Heart left ventricle (tissue), 16 donors: ENCODE results near the gene PADI1. TPM values are rescaled to one million over a fixed set of nuclear protein-coding genes. Genes with fewer than 3 reads are reported as not detected.

Experiments
- ATAC-seq, 4 donors: fragments of 200-7000 bp; cut with Tn5 transposase; one replicate each; pipeline ENCODE4 v1.9.1; 2020 to 2022; ENCODE audit warnings: moderate library complexity in 4 of 4, mild to moderate bottlenecking in 3 of 4, moderate number of reproducible peaks in 1 of 4
- DNase-seq, 5 donors: peaks; one replicate each; pipeline ENCODE4 v3.0.0-alpha.2; 2020
- H3K27ac ChIP-seq, 12 donors: fragments of 200-600 bp; sonication (generic) in 4 of 12; one replicate each; pipeline versions ENCODE4 v1.5.0 to v1.8.0; 2016 to 2022; ENCODE audit warnings: mild to moderate bottlenecking in 2 of 12
- H3K27me3 ChIP-seq, 9 donors: fragments of 200-600 bp; sonication (generic) in 2 of 9; one replicate each; pipeline versions ENCODE4 v1.5.1 to v1.8.0; 2016 to 2022; ENCODE audit warnings: mild to moderate bottlenecking in 3 of 9
- H3K36me3 ChIP-seq, 9 donors: fragments of 200-600 bp; sonication (generic) in 2 of 9; one replicate each; pipeline versions ENCODE4 v1.5.0 to v1.8.0; 2018 to 2022; ENCODE audit warnings: mild to moderate bottlenecking in 2 of 9
- H3K4me1 ChIP-seq, 12 donors: fragments of 200-600 bp; sonication (generic) in 4 of 12; one replicate each; pipeline versions ENCODE4 v1.5.0 to v1.8.0; 2016 to 2022; ENCODE audit warnings: mild to moderate bottlenecking in 3 of 12
- H3K4me3 ChIP-seq, 12 donors: fragments of 200-600 bp; sonication (generic) in 4 of 12; one replicate each; pipeline versions ENCODE4 v1.5.0 to v1.8.0; 2017 to 2022; ENCODE audit warnings: mild to moderate bottlenecking in 9 of 12, moderate library complexity in 4 of 12
- H3K9me3 ChIP-seq, 12 donors: fragments of 200-600 bp; sonication (generic) in 4 of 12; one replicate each; pipeline versions ENCODE4 v1.5.0 to v1.8.0; 2016 to 2022; ENCODE audit warnings: mild to moderate bottlenecking in 1 of 12
- CTCF ChIP-seq, 12 donors: fragments of 200-600 bp; sonication (generic) in 4 of 12; IDR thresholded peaks; one replicate each; pipeline versions ENCODE4 v1.5.0 to v1.8.0; 2018 to 2022; ENCODE audit warnings: antibody characterized with exemption in 12 of 12, mild to moderate bottlenecking in 5 of 12
- POLR2A ChIP-seq, 2 donors: fragments of 450-650 bp; IDR thresholded peaks; one replicate each; pipeline ENCODE4 v1.6.1; 2017; ENCODE audit warnings: antibody characterized with exemption in 2 of 2, mild to moderate bottlenecking in 2 of 2, moderate library complexity in 2 of 2
- WGBS, 4 donors: extraction: QIAGEN DNeasy Blood & Tissue Kit in 2 of 4; methylation state at CpG; one replicate each; pipeline versions ENCODE4 v1.1.5 to v1.1.7; 2013 to 2018; 5-methylcytosine and 5-hydroxymethylcytosine counted together
- intact Hi-C, 10 donors: fragments of 100-400 bp; cut with DNase I; formaldehyde crosslinking; loops; one replicate each; pipeline versions ENCODE4 v1.11.1 to v1.14.2; 2022
- microRNA-seq, 4 donors: library from miRNA; unstranded; fragments of <30 nt; microRNA quantifications; one replicate each; pipeline versions ENCODE4 to v1.2.0, GENCODE V29; 2017 to 2020
- polyA plus RNA-seq, 2 donors: library from polyadenylated mRNA; stranded (reverse); fragments of 200-250 nt; gene quantifications; one replicate each; pipeline ENCODE4 v1.2.3, GENCODE V29; 2013
- total RNA-seq, 9 donors: library from RNA; depleted of rRNA in 2 of 9; stranded (reverse); fragments of >200 nt in 2 of 9; fragmentation: NEBNext Ultra II Directional in 3 of 9; extraction: Animal tissue kit (Norgen Biotek cat#: 25700) in 3 of 9; gene quantifications; one replicate each; pipeline versions ENCODE4 v1.1.0 to v1.2.4, GENCODE V29; 2016 to 2023
- donor health status: ischemic (EF 13 %, LVEDD 7.1; RV severe dilation, severe dysfunction).
- donor health status: healthy with polysubstance abuse.
- donor health status: DM: no; HTN: yes; CAD: no.
- donor health status: DM: no; HTN: no; CAD: no.
- donor health status: ischemic (EF 25% LVEDD 6.9; RV normal size, moderate dysfunction).
- donor health status: ischemic (EF 25% LVEDD 5.7; RV mildly dilated, moderate dysfunction).
- donor health status: healthy.
- donor health status: DM: yes; HTN: yes; CAD: no.
- donor health status: ischemic (EF 35%, LVEDD 5.7; RV mildly dilated, moderate dysfunction).
- donor health status: nonischemic (EF 11% LVEDD 7.7; RV severe dilation, severe dysfunction).
- donor health status: DM: yes; HTN: yes; CAD: no.
- donor health status: PGD.
- donor health status: ischemic (EF 29% LVEDD 5.4; RV normal size, mild dysfunction).
- donor health status: nonischemic (EF 23%, LVEDD 6.1; RV moderate dilation, normal function).

Gene PADI1
- total and polyA plus RNA-seq, 11 donors: 0.04 TPM; not detected in 10

GRCh38 chr1:17290553-17290952 lies 85.6 kb downstream of the PADI1 start:
- intact Hi-C loops: no loop called here
- WGBS, 4 donors: 77 to 91% (median 88%) methylated on average over 3 of the region's 3 CpGs
- ATAC-seq (no peak), DNase-seq (no peak)
- Histone ChIP-seq H3K36me3 (no peaks in the 10 kb centered on the region), H3K27ac (no peak overlapping the region), H3K4me1 (peaks cover 0 to 4% (median 0%) of the 10 kb centered on the region in 12 donors), H3K9me3 (no peaks in the 10 kb centered on the region), H3K27me3 (peaks cover 0 to 49% (median 10%) of the 10 kb centered on the region in 9 donors), H3K4me3 (no peak overlapping the region)
- TF ChIP-seq POLR2A (IDR thresholded peaks at IDR 0.05): no peak

- Histone ChIP-seq H3K4me1 (peaks cover 0 to under 1% (median 0%) of the 10 kb centered on the region in 12 donors), H3K27ac (no peak overlapping the region), H3K4me3 (no peak overlapping the region), H3K36me3 (no peaks in the 10 kb centered on the region), H3K9me3 (no peaks in the 10 kb centered on the region), H3K27me3 (peaks cover 0 to 41% (median 10%) of the 10 kb centered on the region in 9 donors)
- intact Hi-C loops: no loop called here
- TF ChIP-seq POLR2A (IDR thresholded peaks at IDR 0.05): no peak
- no peak for TF ChIP-seq CTCF (IDR thresholded peaks at IDR 0.05)
- no peak for ATAC-seq
- DNase-seq: no peak
- WGBS, 4 donors: 63 to 70% (median 66%) methylated on average over 7 of the region's 7 CpGs
These were observed 87.6 kb downstream of the PADI1 start for GRCh38 chr1:17292299-17293160.

GRCh38 chr1:17293681-17294425 lies 88.9 kb downstream of the PADI1 start:
- Histone ChIP-seq H3K27ac (no peak overlapping the region), H3K4me1 (no peaks in the 10 kb centered on the region), H3K36me3 (no peaks in the 10 kb centered on the region), H3K4me3 (no peak overlapping the region), H3K9me3 (peaks cover 0 to 4% (median 0%) of the 10 kb centered on the region in 12 donors), H3K27me3 (peaks cover 0 to 35% (median 9%) of the 10 kb centered on the region in 9 donors)
- intact Hi-C loops: no loop called here
- no peak for DNase-seq
- ATAC-seq: no peak
- 60 to 68% (median 61%) methylated on average over 14 of the region's 14 CpGs for WGBS, 4 donors
- TF ChIP-seq CTCF (IDR thresholded peaks at IDR 0.05) (no peak), POLR2A (IDR thresholded peaks at IDR 0.05) (no peak)

GRCh38 chr1:17295292-17295691 lies 90.4 kb downstream of the PADI1 start:
- no peak for DNase-seq
- H3K27ac ChIP-seq: no peak overlapping the region
- TF ChIP-seq POLR2A (IDR thresholded peaks at IDR 0.05): no peak
- TF ChIP-seq CTCF (IDR thresholded peaks at IDR 0.05): no peak
- no peaks in the 10 kb centered on the region for H3K4me1 ChIP-seq
- 64 to 74% (median 66%) methylated on average over 4 of the region's 4 CpGs for WGBS, 4 donors
- no peaks in the 10 kb centered on the region for H3K36me3 ChIP-seq
- ATAC-seq: no peak
- peaks cover 0 to 6% (median 0%) of the 10 kb centered on the region in 12 donors for H3K9me3 ChIP-seq
- intact Hi-C loops: no loop called here
- peaks cover 0 to 28% (median 9%) of the 10 kb centered on the region in 9 donors for H3K27me3 ChIP-seq
- no peak overlapping the region for H3K4me3 ChIP-seq

Small RNAs within 50 kb of the gene (microRNA-seq; reads per million reads assigned to microRNA genes)
- 0 reads per million in 4 donors for gene MIR3972

Other genes with a start within 250 kb of the PADI1 start
- 10 to 100 TPM in 2 of 9 donors, 1 to 10 TPM in 7; 1.2 to 13.0 (median 2.3) TPM for gene MFAP2, start 224.5 kb upstream of the PADI1 start, total RNA-seq
- 1 to 10 TPM; 1.4 to 8.7 TPM for gene MFAP2, start 224.5 kb upstream of the PADI1 start, polyA plus RNA-seq
- gene ATP13A2, start 193.2 kb upstream of the PADI1 start, total RNA-seq: 10 to 100 TPM in 8 of 9 donors, 1 to 10 TPM in 1; 7.3 to 37.2 (median 15.6) TPM
- gene ATP13A2, start 193.2 kb upstream of the PADI1 start, polyA plus RNA-seq: 10 to 100 TPM in 1 of 2 donors, 1 to 10 TPM in 1; 7.6 to 27.5 TPM
- gene SDHB, start 151.1 kb upstream of the PADI1 start, total RNA-seq: 100 to 1,000 TPM; 226 to 617 (median 341) TPM
- gene SDHB, start 151.1 kb upstream of the PADI1 start, polyA plus RNA-seq: 100 to 1,000 TPM; 174 to 305 TPM
- 1 to 10 TPM in 1 of 9 donors, under 1 TPM in 8; 0.12 to 2.0 (median 0.69) TPM for gene PADI2, start 85.7 kb upstream of the PADI1 start, total RNA-seq
- under 1 TPM; 0.08 to 0.10 TPM for gene PADI2, start 85.7 kb upstream of the PADI1 start, polyA plus RNA-seq
- not detected for gene PADI3, start 44.0 kb downstream of the PADI1 start, total RNA-seq
- not detected for gene PADI3, start 44.0 kb downstream of the PADI1 start, polyA plus RNA-seq
- 1 to 10 TPM in 2 of 9 donors, under 1 TPM in 5, not detected in 2; 0.25 to 2.3 (median 0.42) TPM for gene PADI4, start 103.1 kb downstream of the PADI1 start, total RNA-seq
- under 1 TPM; 0.08 to 0.35 TPM for gene PADI4, start 103.1 kb downstream of the PADI1 start, polyA plus RNA-seq
- gene PADI6, start 167.1 kb downstream of the PADI1 start, total RNA-seq: not detected
- not detected for gene PADI6, start 167.1 kb downstream of the PADI1 start, polyA plus RNA-seq
- gene RCC2, start 234.5 kb downstream of the PADI1 start, total RNA-seq: 10 to 100 TPM in 7 of 9 donors, 1 to 10 TPM in 2; 7.9 to 39.1 (median 14.3) TPM
- gene RCC2, start 234.5 kb downstream of the PADI1 start, polyA plus RNA-seq: 10 to 100 TPM in 1 of 2 donors, 1 to 10 TPM in 1; 6.1 to 15.2 TPM